Left forelimb (tissue), 1 donor: Measurements from ENCODE around the gene HSBP1.

ENCODE experiments used
- DNase-seq: peaks from one replicate; pipeline ENCODE4 v3.0.0-alpha.2; 2018; ENCODE audit warnings: low spot score

HSBP1 gene

DNA sequence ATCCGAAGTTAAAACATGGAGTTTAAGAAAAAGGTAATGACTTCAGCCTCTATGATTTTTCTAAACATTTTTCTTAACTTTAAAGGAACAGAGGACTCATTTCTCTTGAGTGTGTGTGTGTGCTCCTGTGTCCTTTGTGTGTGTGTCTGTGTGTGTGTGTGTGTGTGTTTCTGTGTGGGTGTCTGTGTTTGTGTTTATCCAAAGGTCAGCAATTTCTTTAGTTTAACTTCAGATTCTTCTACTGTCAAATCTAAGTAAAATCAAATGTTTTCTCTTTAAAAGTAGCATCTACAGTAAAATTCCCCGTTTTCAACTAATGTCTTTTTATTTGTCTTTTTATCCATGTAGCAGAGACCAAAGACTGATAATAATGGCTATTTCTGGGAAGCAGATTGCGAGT, 31.8 kb downstream of the HSBP1 start:
- no peak for DNase-seq

DNA sequence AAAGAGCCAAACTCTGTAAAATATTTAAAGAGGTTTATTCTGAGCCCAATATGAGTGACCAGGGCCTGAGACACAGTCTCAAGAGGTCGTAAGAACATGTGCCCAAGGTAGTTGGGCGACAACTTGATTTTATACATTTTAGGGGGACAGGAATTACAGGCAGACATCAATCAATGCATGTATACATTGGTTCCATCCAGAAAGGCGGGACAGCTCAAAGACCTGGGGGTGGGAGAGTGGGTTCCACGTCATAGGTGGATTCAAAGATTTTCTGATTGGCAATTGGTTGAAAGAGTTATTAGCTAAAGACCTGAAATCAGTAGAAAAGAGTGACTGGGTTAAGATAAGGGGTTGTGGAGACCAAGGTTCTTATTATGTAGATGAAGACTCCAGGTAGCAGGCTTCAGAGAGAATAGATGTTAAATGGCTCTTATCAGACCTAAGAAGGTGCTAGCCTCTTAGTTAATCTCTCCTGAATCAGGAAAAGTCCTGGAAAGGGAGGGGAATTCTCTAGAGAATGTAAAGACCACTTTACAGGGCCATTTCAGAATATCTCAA, 32.4 kb downstream of the HSBP1 start:
- DNase-seq = no peak

DNA sequence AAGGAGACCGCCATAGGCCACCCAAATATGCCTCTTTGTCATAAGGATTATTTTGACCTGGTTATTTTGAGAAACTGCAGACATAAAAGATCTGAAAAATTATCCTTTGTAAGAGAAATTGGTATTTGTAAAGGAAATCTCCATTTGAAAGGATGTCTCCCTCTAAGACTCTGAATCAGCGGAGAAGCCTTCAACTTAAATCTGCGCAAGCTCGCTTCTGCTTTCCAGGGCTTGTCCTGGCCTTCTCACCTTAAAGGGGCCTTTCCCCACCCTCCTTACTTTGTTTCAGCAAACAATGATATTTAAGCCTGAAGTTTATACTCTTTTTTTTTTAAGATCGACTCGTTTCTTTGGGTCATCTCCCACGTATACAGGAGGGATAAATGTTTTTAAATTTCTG, 34.5 kb downstream of the HSBP1 start:
- DNase-seq = no peak

DNA sequence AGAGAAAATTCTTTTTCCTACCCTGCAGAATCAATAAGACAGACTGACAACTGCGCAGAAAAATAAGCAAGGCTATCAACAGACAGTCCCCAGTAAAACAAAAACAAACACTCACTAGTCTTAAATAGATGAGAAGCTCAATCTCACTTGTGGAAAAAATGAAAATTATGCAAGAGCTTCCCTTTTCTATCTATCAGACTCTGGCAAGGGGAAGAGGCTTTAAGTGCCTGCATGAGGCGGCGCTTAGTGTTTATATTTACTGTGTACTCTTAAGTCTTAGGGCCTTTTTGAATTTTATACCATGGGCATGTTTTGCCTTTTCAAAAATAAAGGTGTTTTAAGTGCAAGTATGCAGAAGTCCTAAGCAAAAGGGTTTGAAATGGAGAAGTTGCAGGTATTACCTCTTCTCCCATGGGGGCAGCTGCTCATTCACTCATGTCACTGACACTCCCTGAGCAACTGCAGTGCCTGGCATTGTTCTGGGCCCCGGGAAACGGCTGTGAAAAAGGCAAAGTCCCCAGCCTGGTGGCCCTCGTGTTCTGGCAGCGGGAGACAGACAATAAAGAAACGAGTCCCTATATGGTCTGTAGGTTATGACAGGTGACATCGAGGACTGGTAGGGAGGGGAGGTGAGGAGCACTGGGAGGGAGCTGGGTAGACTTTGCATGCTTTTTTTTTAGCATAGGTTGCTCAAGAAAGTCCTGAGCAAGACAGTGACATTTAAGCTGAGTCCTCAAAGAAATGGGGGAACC, 35.2 kb downstream of the HSBP1 start:
- no peak for DNase-seq

DNA sequence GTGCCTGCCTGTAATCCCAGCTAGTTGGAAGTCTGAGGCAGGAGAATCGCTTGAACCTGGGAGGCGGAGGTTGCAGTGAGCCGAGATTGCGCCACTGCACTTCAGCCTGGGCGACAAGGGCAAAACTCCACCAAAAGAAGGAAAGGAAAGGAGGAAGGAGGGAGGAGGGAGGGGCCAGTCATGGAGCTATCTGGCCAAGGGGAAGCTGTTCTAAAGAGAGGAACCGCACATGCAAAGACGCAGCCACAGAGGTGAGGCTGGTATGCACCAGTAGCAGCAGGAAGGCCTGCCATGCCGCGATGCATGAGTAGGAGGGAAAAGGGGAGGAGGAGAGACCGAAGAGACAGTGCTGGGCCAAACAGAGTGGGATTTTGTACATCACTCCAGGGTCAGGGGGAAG, 35.9 kb downstream of the HSBP1 start:
- DNase-seq = no peak

DNA sequence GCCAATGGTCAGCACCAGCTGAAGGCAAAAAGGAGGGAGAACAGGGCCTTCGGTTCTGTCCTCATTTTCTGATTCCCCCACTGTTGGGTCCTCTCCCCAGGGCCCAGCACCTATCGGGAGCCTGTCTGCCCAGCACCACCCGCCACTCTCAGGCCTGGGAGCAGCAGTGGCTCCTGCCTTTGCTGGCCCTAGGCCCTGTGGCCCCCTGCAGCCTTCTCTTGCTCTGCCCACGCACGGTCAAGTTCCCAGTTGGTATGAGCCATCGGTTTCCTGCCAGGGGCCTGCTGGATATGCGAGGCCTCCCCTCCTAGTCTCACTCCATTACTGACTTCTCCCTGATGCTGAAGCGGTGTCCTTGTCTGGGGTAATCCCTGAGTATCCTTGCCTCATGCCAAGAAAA, 37.5 kb downstream of the HSBP1 start:
- DNase-seq = no peak

DNA sequence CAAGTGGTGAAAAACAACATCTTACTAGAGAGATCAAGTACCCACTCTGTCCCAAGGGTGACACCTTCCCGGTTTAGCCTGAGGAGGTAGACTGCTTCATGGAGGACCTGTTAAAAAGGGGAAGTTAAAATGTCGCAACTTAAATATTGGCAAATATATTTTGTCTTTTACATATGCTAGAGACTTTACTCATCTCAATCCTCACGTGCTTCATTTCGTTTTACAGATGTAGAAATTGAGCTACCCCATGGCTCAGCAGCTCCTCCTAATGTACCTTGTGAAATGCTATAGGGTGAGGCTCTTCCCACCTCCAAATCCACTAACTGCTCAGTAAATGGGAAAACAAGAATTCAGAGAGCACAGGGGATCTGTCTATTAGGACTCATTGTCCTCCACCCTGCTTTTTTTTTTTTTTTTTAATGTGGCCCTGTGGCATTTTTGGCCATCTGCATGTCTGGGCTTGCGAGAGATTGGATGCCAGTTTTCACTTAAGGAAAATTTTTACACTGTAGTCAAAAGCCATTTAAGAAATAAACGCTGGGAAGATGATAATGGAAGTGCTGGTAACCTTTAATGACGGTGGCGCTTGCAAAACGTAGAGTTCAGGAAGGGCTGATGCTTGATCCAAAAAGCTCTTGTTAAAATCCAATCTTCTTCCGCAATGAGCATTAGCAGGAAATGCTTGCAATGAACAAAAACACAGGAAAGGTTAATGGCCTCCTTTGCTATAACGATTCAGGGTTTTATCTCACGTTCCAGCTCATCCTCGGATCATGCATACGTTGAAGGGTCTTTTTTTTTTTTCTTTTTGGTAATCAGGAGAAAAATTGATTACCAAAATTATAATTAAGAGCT, 39.8 kb downstream of the HSBP1 start:
- no peak for DNase-seq

DNA sequence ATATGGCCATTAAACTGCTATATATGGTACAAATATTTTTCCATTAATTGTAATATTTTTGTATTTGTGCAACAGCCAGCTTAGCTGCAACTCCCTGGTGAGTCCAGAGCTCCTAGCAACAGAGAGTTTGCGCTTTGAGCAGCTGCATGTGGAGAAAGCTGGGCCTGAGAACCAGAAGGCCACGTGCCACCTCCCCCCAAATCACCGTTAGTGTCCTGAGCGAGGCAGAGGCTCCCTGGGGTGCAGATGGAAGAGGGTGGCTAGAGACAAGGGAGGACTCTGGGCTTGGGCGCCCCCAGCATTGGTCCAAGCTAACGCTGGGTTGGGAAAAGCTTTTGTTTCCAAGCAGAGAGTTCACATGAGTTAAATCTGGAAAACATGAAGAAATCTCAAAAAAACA, 41.6 kb downstream of the HSBP1 start:
- DNase-seq = no peak

DNA sequence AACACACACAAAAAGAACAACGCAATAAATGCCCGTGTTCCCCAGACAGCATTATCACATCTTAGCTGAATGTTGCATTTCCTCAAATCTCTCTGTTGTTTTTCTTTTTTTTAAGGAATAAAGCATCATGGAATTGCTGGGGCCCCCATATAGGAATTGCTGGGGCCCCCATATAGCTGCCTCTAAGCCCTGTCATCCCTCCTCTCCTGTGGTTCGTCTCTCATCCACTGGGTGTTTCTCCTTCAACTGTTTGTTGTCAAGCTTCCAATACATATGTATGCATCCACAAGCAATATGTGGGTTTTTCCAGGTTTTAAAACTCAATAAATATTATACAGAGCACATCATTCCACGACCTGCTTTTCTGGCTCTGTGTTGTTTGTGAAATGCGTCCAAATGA, 43.2 kb downstream of the HSBP1 start:
- DNase-seq = no peak

DNA sequence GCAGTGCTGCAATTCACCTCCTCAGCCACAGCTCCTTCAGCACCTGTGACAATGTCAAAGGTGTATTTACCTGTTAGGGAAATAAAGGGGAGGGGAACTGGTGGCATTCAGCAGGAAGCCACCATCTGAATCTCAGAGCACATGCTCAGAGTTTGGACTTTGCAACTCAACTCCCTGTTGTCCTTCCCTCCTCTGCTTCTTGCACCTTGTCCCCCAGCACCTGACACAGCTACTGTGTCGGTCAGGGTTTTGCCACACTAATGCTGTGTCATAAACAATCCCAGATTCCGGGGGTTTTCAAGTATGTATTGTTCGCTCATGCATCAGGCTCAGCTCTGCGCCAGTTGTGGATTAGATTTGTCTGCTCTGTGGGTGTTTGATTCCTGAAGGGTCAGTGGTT, 43.7 kb downstream of the HSBP1 start:
- DNase-seq = no peak

DNA sequence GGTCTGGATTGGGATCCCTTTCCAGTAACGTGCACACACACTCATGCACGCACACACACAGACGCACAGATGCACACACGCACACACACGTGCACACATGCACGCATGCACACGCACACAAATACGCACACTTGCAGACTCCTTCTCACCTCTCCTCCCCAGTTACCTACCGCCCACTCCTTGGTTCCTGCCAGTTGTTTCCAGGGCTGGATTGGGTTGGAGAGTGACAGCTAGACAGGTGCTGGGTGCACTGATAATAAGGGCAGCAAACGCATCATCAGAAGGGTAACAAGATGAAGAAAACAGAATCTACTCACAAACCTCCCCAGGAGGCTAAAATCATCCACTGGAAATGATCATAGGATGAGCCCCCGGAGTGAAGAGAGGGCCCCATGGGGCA, 45.0 kb downstream of the HSBP1 start:
- DNase-seq = no peak

DNA sequence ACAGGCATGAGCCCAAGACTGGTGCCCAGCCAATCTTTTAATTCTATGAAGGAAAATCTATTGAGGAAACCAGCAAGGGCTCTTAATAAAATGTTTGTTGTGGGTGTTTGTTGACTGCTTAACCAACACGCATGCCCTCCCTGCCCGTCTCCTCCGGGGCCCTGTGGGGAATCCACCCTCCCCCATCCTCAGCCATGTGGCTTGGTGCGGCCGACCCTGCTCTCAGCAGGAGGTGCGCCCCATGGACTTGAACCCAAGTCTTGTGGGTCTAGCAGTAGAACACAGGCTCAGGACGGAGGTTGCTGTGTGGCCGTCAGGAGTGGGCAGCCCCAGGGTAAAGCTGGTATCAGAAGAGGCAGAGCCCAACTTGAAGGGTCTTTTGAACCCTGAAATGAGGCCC, 46.1 kb downstream of the HSBP1 start:
- no peak for DNase-seq

DNA sequence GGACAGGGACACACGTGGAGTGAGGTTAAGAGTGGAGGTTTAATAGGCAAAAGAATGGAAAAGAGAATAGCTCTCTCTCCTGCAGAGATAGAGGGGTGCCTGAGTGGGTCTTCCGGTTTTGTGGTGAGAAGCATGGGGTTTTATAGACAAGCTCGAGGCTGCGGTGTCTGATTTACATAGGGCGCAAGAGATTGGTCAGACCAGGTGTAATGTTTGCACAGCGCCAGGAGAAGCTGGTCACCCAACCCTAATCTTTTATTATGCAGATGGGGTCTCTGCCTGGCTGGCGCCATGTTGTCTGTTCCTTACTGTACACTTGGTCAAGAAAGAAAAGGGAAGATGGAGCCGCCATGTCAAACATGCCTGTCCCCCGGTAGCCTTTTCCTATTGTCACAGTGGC, 46.6 kb downstream of the HSBP1 start:
- DNase-seq = no peak

DNA sequence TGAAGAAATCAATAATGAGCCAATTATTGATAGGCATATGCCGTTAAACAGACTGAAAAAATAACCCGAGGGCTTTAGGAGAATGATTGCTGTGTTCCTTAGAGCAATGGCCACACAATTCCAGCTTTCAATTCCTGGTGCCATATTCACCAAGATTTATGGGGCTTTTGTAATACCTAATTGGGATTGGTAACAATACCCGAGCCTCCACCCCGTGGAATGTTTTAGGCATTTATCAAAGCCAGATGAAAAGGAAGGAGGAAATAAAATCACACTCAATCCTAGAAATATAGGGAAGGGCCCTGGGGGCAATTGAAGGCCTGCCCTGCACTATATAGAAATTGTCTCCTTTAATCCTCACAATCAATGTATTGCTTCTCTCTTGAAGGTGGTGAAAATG, 49.0 kb downstream of the HSBP1 start:
- no peak for DNase-seq

DNA sequence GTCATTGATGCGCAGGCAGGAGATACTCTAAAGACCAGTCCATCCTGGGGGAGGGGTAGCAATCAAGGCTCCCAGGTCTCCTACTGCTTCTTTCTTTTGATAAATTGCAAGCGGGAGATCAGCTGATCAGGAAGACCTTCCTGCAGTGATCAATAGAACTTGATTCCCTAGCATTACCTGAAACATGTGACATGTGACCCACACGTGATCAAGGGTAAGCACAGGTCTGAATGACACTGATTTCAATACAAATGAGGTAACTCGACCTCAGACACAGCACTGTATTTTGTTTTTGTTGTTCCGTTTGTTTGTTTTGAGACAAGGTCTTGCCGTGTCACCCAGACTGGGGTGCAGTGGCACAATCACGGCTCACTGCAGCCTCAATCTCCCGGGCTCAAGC, 51.5 kb downstream of the HSBP1 start:
- no peak for DNase-seq

DNA sequence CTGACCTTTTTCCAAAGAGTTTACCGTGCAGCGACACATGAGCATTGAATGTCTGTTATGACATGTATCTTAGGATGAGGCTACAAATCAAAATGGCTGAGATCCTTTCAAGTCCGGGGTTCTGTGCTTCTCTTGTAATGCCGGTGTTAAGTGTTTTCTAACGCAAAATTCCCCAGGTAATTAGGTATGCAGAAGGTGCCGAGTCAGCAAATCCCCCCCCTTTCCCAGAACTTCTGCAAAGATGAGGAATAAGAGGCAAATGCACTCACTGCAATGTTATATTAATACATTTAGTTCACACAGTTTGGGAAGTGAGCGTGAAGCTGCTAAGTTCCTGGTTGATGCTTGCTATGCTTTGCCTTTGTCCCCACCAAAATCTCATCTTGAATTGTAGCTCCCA, 54.9 kb downstream of the HSBP1 start:
- DNase-seq = no peak

DNA sequence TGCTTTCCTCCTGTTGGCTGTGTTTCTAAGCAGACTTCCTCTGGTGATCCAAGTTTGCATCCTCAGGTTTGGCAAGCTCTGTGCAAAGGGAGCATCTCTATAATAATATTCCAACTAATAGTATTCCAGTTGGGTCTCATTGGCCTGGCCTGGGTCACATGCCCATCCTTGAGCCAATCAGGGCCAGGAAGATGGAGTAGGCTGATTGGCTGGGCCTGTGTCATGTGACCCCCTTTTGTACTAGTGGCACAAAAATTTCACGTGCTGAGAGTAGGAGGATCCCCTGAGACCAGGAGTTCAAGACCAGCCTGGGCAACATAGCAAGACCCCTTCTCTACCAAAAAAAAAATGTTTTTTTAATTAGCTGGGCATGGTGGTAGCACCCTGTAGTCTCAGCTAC, 55.9 kb downstream of the HSBP1 start:
- DNase-seq = no peak
